Esophagus muscularis mucosa (tissue), 3 donors: ENCODE data around the gene PLEKHH3.

Source experiments
- EP300 ChIP-seq: sonication (generic); formaldehyde crosslinking; IDR thresholded peaks from one replicate; pipeline ENCODE4 v1.6.1; 2017; ENCODE audit warnings: antibody characterized with exemption
- TF ChIP-seq, protein P1 (sequence below), 3 experiments: fragments of 200-600 bp in 2 of 3; fragments of 450-650 bp in 1 of 3; sonication (generic) in 2 of 3; IDR thresholded peaks; one replicate each; pipeline ENCODE4 v1.5.1; 2017 to 2019; ENCODE audit warnings: antibody characterized with exemption in 3 of 3, mild to moderate bottlenecking in 2 of 3, moderate library complexity in 1 of 3

DNA sequence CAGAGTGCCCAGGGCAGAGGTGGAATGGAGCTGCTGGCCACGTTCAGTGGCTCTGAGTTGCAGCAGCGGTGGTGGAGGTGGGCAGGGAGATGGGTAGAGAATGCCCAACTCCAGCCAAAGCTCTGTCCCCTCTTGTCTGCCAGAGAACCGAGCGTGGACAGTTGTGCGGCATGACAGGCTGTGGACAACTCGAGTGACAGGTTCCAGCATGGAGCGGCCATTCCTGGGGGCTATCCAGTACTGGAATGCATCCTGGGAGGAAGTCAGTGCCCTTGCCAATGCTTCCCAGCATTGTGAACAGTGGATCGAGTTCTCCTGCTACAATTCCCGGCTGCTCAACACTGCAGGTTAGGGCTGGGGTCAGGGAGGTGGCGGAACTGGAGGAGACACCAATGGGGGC lies 13.8 kb upstream of the PLEKHH3 start:
- TF ChIP-seq, protein P1, sequence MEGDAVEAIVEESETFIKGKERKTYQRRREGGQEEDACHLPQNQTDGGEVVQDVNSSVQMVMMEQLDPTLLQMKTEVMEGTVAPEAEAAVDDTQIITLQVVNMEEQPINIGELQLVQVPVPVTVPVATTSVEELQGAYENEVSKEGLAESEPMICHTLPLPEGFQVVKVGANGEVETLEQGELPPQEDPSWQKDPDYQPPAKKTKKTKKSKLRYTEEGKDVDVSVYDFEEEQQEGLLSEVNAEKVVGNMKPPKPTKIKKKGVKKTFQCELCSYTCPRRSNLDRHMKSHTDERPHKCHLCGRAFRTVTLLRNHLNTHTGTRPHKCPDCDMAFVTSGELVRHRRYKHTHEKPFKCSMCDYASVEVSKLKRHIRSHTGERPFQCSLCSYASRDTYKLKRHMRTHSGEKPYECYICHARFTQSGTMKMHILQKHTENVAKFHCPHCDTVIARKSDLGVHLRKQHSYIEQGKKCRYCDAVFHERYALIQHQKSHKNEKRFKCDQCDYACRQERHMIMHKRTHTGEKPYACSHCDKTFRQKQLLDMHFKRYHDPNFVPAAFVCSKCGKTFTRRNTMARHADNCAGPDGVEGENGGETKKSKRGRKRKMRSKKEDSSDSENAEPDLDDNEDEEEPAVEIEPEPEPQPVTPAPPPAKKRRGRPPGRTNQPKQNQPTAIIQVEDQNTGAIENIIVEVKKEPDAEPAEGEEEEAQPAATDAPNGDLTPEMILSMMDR (IDR thresholded peaks at IDR 0.05), result no peak
- TF ChIP-seq EP300, result no peak
